ENCODE measurements around the gene USP13. TPM values are rescaled to one million over a fixed set of nuclear protein-coding genes. Genes with fewer than 3 reads are reported as not detected.

USP13 gene
- total and polyA plus RNA-seq, 2 donors (not counting 1 experiment from before 2014, with no cell fraction given) = 1.9 to 13.2 TPM

- POLR2A ChIA-PET = no interaction called here
- no peak for ATAC-seq (ENCODE audit: low read depth)
Measured at GRCh38 chr3:179672918-179673317, 20.1 kb downstream of the USP13 start.

GRCh38 chr3:179673523-179673922, 20.7 kb downstream of the USP13 start:
- TF ChIP-seq CTCF (IDR thresholded peaks at IDR 0.05) (no peak), EZH2 (IDR thresholded peaks at IDR 0.05; ENCODE audit: borderline replicate concordance, insufficient read depth, low read depth, low read length, poor library complexity, severe bottlenecking) (no peak)
- no peak overlapping the region for H3K9ac ChIP-seq (ENCODE audit: low read length)
- no peaks in the 10 kb centered on the region for H3K27me3 Mint-ChIP-seq
- H3K4me1 ChIP-seq (ENCODE audit: control insufficient read depth in 2 of 2, insufficient read depth in 2 of 2, low read length in 2 of 2) = no peaks in the 10 kb centered on the region
- H3K4me3 Mint-ChIP-seq = no peak overlapping the region
- H3K9me3 Mint-ChIP-seq (ENCODE audit: insufficient read depth) = no peaks in the 10 kb centered on the region
- H3K4me3 ChIP-seq (ENCODE audit: control extremely low read depth in 1 of 5, extremely low read depth in 1 of 5, insufficient read depth in 1 of 5, low read depth in 2 of 5, low read length in 4 of 5) = no peak overlapping the region
- H3K4me2 ChIP-seq (replicated peaks; ENCODE audit: low read depth, low read length, poor library complexity, severe bottlenecking) = no peak overlapping the region
- no peak overlapping the region for H3K27ac Mint-ChIP-seq
- peaks cover 37% of the 10 kb centered on the region for H3K79me2 ChIP-seq (ENCODE audit: control insufficient read depth, insufficient read depth, low read length)
- no peak overlapping the region for H3K27ac ChIP-seq (ENCODE audit: low read length in 2 of 2)
- DNase-seq (no peak), ATAC-seq (ENCODE audit: low read depth) (no peak)
- H3K36me3 ChIP-seq (replicated peaks in 1 of 2; ENCODE audit: control extremely low read depth in 1 of 2, control insufficient read depth in 1 of 2, extremely low read depth in 1 of 2, insufficient read depth in 2 of 2, low read length in 1 of 2) = no peaks in the 10 kb centered on the region
- ChIA-PET POLR2A (no interaction called here), CTCF (no interaction called here)
- H4K20me1 ChIP-seq (ENCODE audit: control insufficient read depth, insufficient read depth, low read length, poor library complexity, severe bottlenecking) = no peaks in the 10 kb centered on the region
- 98% methylated on average over 8 of the region's 8 CpGs for WGBS (ENCODE audit: insufficient coverage)
- no peaks in the 10 kb centered on the region for H3K9me3 ChIP-seq (ENCODE audit: control extremely low read depth in 1 of 3, control insufficient read depth in 2 of 3, insufficient read depth in 1 of 3, low read length in 2 of 3)
- intact Hi-C loops (cut with micrococcal nuclease) = no loop called here
- no peak overlapping the region for H2AFZ ChIP-seq (ENCODE audit: insufficient read depth, low read depth, low read length, poor library complexity, severe bottlenecking)
- H3K27me3 ChIP-seq (replicated peaks in 1 of 4; ENCODE audit: control extremely low read depth in 1 of 4, control insufficient read depth in 3 of 4, insufficient read depth in 4 of 4, low read length in 3 of 4) = no peaks in the 10 kb centered on the region
- no peaks in the 10 kb centered on the region for H3K4me1 Mint-ChIP-seq

More at GRCh38 chr3:179672918-179673317, 20.1 kb downstream of the USP13 start:
- H3K9ac ChIP-seq (ENCODE audit: low read length) = no peak overlapping the region
- H3K36me3 ChIP-seq (replicated peaks in 1 of 2; ENCODE audit: control extremely low read depth in 1 of 2, control insufficient read depth in 1 of 2, extremely low read depth in 1 of 2, insufficient read depth in 2 of 2, low read length in 1 of 2) = no peaks in the 10 kb centered on the region
- H3K79me2 ChIP-seq (ENCODE audit: control insufficient read depth, insufficient read depth, low read length) = peaks cover 39% of the 10 kb centered on the region
- H3K4me1 ChIP-seq (ENCODE audit: control insufficient read depth in 2 of 2, insufficient read depth in 2 of 2, low read length in 2 of 2) = no peaks in the 10 kb centered on the region
- Mint-ChIP-seq H3K27ac (no peak overlapping the region), H3K4me1 (no peaks in the 10 kb centered on the region), H3K27me3 (no peaks in the 10 kb centered on the region), H3K9me3 (ENCODE audit: insufficient read depth) (no peaks in the 10 kb centered on the region), H3K4me3 (no peak overlapping the region)
- CTCF ChIA-PET = no interaction called here
- H4K20me1 ChIP-seq (ENCODE audit: control insufficient read depth, insufficient read depth, low read length, poor library complexity, severe bottlenecking) = no peaks in the 10 kb centered on the region
- intact Hi-C loops (cut with micrococcal nuclease) = no loop called here
- H3K4me3 ChIP-seq (ENCODE audit: control extremely low read depth in 1 of 5, extremely low read depth in 1 of 5, insufficient read depth in 1 of 5, low read depth in 2 of 5, low read length in 4 of 5) = no peak overlapping the region
- WGBS (ENCODE audit: insufficient coverage) = 97% methylated on average over 2 of the region's 4 CpGs
- H3K4me2 ChIP-seq (replicated peaks; ENCODE audit: low read depth, low read length, poor library complexity, severe bottlenecking) = no peak overlapping the region
- no peaks in the 10 kb centered on the region for H3K9me3 ChIP-seq (ENCODE audit: control extremely low read depth in 1 of 3, control insufficient read depth in 2 of 3, insufficient read depth in 1 of 3, low read length in 2 of 3)
- H2AFZ ChIP-seq (ENCODE audit: insufficient read depth, low read depth, low read length, poor library complexity, severe bottlenecking) = no peak overlapping the region
- DNase-seq = no peak
- TF ChIP-seq CTCF (IDR thresholded peaks at IDR 0.05) (no peak), EZH2 (IDR thresholded peaks at IDR 0.05; ENCODE audit: borderline replicate concordance, insufficient read depth, low read depth, low read length, poor library complexity, severe bottlenecking) (no peak)
- H3K27ac ChIP-seq (ENCODE audit: low read length in 2 of 2) = no peak overlapping the region
- no peaks in the 10 kb centered on the region for H3K27me3 ChIP-seq (replicated peaks in 1 of 4; ENCODE audit: control extremely low read depth in 1 of 4, control insufficient read depth in 3 of 4, insufficient read depth in 4 of 4, low read length in 3 of 4)
